Hippocampal formation (tissue), 2 donors: ENCODE results near the gene CHD2.

Source experiments
- DNase-seq, 2 donors: peaks; one replicate each; lab custom pipeline; 2025; lab: John Stamatoyannopoulos, UW

The CHD2 gene

DNA sequence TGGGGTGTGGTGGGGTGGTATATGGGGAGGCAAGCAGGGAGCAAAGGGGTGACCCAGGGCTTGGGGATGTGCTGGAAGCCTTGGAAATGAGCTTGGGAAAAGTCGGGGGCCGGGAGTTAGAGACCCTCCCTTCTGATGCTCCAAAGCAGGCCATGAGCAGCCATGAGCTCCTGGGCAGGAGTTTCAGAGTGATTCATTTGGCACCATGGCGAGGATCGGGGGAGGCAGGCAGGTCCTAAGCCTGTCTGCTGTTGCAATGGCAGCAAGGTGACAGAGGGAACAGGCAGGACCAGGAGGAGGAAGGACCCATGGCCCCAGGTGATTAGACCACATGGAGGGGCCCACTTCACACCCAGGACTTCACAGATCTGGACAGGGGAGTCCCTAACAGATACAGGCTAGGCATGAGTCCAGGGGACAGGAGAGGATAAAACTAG lies 167.5 kb downstream of the CHD2 start:
- no peak for DNase-seq

DNA sequence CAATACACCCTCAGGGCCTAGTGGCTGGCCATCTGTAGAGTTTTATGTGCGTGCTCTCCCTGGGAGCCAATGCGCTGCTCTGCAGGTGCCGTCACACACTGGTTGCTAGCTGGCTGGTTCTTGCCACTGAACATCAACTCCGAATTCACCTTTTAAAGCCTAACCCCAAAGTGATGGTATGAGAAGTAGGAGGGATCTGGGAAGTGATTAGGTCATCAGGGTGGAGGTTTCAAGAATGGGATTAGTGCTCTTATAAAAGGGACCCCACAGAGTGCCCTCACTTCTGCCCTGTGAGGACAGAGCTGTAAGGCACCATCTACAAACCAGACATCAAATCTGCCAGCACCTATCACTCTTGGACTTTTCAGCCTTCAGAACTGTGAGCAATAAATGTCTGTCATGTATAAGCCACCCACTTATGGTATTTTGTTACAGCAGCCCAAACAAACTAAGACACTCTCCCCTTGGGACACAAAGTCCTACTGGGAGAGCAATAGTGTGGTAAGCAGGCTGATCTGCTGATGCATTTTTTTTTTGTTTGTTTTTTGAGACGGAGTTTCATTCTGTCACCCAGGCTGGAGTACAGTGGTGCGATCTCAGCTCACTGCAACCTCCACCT lies 168.6 kb downstream of the CHD2 start:
- DNase-seq, result no peak

- DNase-seq, result no peak
Measured at GRCh38 chr15:93070132-93070531, 170.0 kb downstream of the CHD2 start.

GRCh38 chr15:93070551-93071296 lies 170.6 kb downstream of the CHD2 start:
- DNase-seq, result no peak

DNA sequence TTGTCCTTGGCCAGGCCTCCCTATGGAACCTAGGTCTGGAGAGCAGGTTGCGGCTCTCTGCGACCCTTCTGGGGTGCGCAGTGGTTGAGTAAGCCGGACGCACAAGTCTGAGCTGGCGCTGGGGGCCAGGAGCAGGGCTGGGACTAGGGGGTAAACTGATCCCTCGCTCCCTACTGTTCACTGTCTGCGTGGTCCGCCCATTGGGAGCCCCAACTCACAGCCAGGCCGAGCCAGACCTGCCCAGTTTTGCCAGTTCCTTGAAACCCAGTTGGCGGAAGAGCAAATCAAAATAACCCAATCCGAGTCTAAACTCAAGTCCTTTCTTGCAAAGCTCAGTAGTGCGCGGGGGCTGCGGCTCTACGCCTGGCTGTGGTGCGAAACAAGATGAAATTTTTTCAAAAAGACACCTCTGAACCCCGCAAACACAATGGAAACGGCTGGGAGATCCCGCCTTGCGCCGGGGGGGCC lies 171.4 kb downstream of the CHD2 start:
- DNase-seq, result no peak

DNA sequence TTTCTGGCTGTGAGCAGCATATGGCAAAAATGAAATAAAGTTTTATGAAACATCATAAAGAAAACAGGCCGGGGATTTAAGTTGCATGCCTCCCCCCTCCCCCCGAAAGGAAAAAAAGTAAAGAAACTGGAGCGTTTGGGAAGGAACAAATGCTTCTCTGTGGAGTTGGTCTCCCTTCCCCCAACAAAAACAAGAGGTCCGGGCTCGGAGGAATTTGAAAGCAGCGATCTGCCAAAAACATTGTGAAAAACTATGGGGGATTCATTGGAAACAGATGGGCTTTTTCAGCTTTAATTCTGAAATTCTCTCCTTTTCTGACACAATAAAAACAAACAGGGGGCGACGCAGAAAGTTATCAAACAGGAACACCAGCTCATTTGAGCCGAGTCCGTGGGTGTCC lies 171.9 kb downstream of the CHD2 start:
- DNase-seq, result peak in 1 of 2 donors; percentile 38

- DNase-seq, result peak; percentile 22 to 45
Measured at GRCh38 chr15:93072411-93073394, 172.6 kb downstream of the CHD2 start.

GRCh38 chr15:93073465-93073952 lies 173.4 kb downstream of the CHD2 start:
- no peak for DNase-seq

- no peak for DNase-seq
Measured at GRCh38 chr15:93074599-93074998, 174.5 kb downstream of the CHD2 start.

GRCh38 chr15:93076217-93076616 lies 176.1 kb downstream of the CHD2 start:
- no peak for DNase-seq

GRCh38 chr15:93076875-93077274 lies 176.8 kb downstream of the CHD2 start:
- no peak for DNase-seq
